C4-2B (cell line): ENCODE data around the gene KATNAL1.

Experiments used
- H3K27ac ChIP-seq: fragments of 450-650 bp; 2 replicates; pipeline ENCODE4 v1.5.1; 2017
- ZFX ChIP-seq: fragments of 450-650 bp; IDR thresholded peaks from 2 replicates; pipeline ENCODE4 v1.6.1; 2017
- TF ChIP-seq, protein P1 (sequence below): fragments of 450-650 bp; conservative IDR thresholded peaks from 2 replicates; pipeline ENCODE4 v1.5.1; 2017; ENCODE audit warnings: mild to moderate bottlenecking

The KATNAL1 gene

DNA sequence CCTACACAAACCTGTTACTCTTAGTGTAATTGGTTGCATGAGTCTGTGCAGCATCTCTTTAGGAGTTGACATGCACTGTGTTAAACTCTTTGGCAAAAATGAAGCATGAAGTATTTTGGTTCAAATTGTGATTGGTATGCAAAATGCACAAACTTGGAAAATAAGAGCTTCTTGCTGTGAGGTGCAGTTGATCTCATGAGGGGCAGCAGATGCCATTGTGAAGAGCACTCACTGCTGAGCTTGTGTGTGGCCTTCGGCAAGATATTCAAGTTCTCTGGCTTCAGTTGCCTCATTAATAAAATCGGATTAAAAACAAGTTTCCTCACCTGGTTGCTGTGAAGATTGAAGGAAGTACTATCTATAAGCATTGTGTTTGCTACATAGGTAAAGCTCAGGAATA lies 142.3 kb downstream of the KATNAL1 start:
- TF ChIP-seq ZFX, result no peak
- TF ChIP-seq, protein P1, sequence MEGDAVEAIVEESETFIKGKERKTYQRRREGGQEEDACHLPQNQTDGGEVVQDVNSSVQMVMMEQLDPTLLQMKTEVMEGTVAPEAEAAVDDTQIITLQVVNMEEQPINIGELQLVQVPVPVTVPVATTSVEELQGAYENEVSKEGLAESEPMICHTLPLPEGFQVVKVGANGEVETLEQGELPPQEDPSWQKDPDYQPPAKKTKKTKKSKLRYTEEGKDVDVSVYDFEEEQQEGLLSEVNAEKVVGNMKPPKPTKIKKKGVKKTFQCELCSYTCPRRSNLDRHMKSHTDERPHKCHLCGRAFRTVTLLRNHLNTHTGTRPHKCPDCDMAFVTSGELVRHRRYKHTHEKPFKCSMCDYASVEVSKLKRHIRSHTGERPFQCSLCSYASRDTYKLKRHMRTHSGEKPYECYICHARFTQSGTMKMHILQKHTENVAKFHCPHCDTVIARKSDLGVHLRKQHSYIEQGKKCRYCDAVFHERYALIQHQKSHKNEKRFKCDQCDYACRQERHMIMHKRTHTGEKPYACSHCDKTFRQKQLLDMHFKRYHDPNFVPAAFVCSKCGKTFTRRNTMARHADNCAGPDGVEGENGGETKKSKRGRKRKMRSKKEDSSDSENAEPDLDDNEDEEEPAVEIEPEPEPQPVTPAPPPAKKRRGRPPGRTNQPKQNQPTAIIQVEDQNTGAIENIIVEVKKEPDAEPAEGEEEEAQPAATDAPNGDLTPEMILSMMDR, result no peak
- no peak overlapping the region for H3K27ac ChIP-seq

DNA sequence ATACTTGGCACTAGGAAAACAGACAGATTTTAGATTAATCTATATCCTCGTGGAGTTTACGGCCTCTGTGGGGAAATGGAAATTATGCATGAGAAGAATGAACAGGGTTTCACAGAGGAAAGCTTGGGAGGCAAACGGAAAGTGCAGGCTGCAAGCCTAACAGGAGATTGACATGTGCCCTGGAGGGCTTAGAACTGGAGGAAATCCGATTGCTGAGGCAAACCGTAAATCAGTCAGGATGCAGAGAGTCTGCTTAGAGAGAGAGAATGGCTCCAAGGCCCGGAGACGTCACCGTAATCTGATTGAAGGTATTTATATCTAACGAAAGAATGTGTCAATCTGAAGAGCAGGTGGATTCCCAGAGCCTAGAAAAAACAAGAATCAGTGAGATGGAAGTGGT lies 143.2 kb downstream of the KATNAL1 start:
- H3K27ac ChIP-seq, result no peak overlapping the region
- no peak for TF ChIP-seq ZFX
- TF ChIP-seq, protein P1, result no peak

DNA sequence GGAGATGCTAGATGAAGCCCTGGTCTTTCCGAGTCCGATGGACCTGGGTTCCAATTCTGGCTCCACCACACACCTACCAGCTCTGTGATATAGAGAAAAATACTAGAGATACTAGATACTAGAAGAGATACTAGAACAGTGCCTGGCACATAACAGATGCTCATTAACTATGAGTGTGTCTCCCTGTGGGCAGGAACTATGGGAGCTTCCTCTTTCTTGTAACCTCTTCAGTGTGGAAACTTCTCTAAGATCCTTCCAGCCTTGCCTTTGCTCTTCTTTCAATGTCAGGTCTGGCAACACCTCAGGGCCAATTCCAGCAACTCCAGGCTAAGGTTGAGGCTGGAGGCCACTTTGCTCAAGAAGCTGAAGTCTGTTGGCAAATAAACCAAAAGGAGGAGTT lies 143.9 kb downstream of the KATNAL1 start:
- no peak overlapping the region for H3K27ac ChIP-seq
- TF ChIP-seq ZFX, result no peak
- TF ChIP-seq, protein P1, result no peak

DNA sequence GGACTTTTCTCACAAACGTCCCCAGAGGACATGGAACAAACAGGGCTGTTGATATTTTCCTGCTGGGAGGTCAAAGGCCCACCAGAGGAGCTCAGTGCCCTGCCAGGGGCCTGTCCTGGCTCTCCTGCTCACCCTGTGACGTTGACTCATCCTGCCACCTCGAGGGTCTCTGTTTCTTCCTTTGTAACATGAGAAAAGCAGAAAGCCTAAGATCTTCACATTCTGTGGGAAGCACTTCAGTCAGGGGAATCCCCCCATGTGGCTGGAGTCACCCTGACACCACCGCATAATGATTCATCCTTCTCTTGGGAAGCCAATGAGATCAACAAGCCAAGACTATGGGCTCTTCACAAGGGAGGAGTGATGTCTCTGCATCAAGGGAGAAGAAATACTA lies 147.9 kb downstream of the KATNAL1 start:
- H3K27ac ChIP-seq, result no peak overlapping the region

DNA sequence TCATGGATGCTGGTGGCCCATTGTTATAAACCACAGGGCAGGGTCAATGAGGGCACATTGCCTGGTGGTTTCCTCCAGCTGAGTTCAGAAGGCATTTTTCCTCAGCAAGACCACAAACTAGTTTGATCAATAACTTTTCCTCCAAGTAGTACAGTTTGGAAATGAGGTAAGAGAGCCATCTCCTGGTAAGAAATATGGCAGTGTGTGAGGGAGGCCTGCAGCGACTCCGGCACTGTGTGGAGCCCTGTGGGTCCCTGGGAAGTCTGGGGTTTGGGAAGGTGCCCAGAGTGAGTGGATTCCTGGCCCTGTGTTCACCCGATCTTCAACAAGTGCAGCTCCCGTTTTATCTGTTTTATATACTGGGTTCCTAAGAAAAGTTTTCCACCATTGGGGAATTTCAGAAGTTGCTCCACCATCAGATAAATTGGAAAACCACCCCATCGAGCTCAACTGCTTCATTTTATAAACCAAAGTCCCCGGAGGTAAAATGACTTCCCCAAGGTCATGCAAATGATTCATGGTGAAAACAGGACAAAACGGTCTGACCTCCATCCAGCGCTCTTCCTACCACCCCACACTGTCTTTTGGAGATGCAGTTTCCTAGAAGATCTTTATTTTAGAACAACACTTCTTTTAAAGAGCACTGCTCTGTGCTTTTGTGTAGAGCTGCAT lies 148.4 kb downstream of the KATNAL1 start:
- no peak for TF ChIP-seq ZFX
- TF ChIP-seq, protein P1, result no peak
- no peak overlapping the region for H3K27ac ChIP-seq

More for the DNA sequence above, 147.9 kb downstream of the KATNAL1 start:
- TF ChIP-seq ZFX, result no peak
- TF ChIP-seq, protein P1, result no peak

DNA sequence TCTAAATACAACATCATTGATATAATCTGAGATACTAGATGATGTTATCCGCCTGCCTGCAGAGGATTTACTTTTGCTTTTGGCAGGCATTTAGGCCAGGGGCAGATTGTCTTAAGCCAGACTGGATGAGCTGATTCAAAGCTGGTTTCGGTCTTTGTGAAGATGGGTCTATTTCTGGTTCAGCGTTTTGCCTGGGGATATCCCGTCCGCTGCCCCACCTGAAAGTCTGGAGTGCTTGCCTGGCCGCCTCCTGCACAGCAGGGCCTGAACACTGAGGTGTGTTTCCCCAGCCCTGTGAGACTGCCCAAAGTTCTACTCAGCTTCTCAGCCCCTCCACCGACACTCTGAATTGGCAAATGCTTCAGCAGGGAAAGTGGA lies 149.7 kb downstream of the KATNAL1 start:
- TF ChIP-seq ZFX, result no peak
- TF ChIP-seq, protein P1, result no peak
- H3K27ac ChIP-seq, result no peak overlapping the region

DNA sequence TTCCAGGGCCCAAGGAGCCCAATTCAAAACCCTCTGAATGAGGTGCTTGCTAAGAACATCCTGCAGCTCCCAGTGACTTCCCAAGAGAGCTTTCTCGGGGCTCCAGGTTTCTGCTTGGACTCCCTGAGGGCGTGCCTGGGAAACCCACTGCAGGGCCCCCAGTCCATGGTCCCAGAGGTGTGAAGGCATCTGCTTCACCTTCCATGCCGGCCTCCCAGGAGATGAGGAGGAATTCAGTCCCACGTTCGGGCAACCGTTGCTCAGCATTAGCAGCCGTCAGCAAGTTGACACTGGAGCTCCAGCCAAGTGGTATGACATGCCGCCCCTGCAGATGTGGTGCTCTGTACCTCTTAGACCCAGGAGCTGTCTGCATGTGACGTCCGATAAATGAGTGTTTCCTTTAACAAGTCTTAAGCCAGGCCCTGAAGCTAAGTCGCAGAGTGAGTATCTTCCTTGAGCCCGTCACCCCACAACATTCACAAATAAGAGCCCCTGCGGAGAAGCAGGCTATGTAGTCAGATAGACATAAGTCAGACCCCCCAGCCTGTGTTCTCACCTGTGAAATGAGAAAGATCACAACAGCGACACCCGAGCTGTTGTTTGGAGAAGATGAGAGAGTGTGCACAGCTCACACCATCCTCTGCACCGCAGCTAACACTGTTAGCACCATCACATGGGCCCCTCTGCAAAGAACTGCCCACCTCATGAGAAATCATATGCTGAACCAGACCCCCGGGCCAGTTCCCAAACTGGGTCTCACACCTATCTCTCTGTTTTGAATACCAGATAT lies 150.3 kb downstream of the KATNAL1 start:
- TF ChIP-seq ZFX, result no peak
- TF ChIP-seq, protein P1, result no peak
- H3K27ac ChIP-seq, result no peak overlapping the region
